Measurements from ENCODE around the gene ROBO2.
"Not testable (repeated sequence)": the region's sequence is repeated elsewhere in the genome, so short reads cannot be mapped to it uniquely, and the experiment has no call there.

The ROBO2 gene

GRCh38 chr3:77345009-77345408 lies 305.1 kb downstream of the ROBO2 start:
- DNase-seq: no peak

DNA sequence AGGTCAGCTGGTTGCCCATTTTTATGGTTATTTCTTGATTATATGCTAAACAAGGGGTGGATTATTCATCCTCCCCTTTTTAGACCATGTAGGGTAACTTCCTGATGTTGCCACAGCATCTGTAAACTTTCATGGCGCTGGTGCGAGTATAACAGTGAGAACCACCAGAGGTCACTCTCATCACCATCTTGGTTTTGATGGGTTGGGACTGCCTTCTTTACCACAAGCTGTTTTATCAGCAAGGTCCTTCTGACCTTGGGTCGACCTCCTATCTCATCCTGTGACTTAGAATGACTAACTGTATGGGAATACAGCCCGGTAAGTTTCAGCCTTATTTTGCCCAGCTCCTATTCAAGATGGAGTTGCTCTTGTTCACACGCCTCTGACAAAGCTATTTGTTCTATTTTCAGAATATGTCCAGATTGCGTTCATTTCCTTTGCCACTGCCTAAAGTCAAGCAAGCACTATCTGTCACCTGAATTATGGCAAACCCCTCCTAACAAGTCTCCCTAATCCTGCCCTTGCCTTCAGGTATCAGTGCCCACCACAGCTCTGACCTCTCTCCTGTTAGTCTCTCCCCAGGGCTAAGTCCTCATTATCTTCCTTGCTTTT lies 308.5 kb downstream of the ROBO2 start:
- no peak for DNase-seq

DNA sequence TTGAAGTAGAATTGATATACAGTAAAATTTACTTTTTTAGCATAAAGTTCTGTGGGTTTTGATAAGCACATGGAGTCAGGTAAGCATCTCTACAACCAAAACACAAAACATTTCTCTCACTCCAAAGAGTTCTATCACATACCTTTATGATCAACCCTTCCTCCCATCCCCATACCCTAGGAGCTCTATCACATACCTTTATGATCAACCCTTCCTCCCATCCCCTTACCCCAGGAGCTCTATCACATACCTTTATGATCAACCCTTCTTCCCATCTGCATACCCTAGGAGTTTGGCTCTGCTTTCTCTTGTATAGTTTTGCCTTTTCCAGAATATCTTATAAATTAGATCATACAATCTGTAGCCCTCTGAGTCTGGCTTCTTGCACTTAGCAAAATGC lies 315.1 kb downstream of the ROBO2 start:
- DNase-seq: no peak

DNA sequence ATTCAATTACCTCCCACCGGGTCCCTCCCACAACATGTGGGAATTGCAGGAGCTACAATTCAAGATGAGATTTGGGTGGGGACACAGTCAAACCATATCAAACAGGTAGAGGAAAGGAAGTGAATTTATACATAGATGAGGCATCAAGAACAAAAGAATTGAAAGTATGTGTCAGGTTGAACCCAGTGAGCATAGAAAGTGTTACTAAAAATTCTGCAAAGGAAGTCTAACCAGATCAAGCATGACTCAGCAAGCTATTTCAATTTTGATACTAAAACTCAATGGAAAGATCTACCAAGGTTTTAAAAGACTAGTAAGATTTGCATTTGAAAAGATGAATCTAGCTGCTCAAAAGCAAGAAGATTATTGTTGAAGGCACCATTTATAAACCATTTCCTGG lies 323.0 kb downstream of the ROBO2 start:
- DNase-seq: no peak

DNA sequence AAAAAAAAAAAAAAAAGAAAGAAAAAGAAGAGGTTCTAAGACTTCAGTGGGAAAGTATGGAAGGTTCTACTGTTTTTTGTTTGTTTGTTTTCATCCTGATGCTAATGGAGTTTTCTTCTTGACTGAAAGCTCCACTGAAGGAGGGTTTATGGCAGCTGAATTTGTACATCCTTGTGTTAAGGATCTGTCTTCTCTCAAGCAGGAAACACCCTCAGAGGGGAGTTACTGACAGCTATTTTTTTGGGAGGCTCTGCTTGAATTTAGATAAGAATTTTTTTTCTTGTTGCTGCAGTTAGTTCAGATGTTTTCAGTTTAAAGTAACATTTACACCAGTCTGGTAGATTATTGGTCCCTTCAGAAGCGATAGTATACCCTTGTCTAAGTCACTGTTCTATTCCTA lies 325.3 kb downstream of the ROBO2 start:
- no peak for DNase-seq

GRCh38 chr3:77370413-77370812 lies 330.5 kb downstream of the ROBO2 start:
- DNase-seq: no peak

DNA sequence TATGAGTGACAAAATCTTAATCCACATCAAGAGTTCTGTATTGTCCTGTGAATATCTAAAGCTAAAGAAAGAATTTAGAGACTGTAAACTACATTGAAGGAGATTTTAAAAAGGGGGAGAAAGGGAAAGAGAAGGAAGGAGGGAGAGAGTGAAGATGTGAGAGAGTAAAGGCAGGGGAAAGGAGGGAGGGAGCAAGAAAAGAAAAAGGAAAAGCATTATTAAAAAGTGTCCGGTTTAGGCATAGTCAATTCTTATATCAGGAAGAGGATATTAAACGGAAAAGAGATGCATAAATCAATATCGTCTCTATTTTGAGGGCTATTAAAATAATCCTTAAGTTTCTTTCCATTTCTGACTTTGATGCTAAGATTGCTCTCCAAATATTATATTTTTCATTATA lies 332.1 kb downstream of the ROBO2 start:
- DNase-seq: no peak

GRCh38 chr3:77372634-77373346 lies 332.9 kb downstream of the ROBO2 start:
- no peak for DNase-seq

- no peak for DNase-seq
Measured at GRCh38 chr3:77373619-77374018, 333.7 kb downstream of the ROBO2 start.

- DNase-seq: no peak
Measured at GRCh38 chr3:77376511-77376910, 336.6 kb downstream of the ROBO2 start.

- no peak for DNase-seq
Measured at GRCh38 chr3:77377717-77378116, 337.8 kb downstream of the ROBO2 start.

GRCh38 chr3:77380136-77380535 lies 340.2 kb downstream of the ROBO2 start:
- no peak for DNase-seq

DNA sequence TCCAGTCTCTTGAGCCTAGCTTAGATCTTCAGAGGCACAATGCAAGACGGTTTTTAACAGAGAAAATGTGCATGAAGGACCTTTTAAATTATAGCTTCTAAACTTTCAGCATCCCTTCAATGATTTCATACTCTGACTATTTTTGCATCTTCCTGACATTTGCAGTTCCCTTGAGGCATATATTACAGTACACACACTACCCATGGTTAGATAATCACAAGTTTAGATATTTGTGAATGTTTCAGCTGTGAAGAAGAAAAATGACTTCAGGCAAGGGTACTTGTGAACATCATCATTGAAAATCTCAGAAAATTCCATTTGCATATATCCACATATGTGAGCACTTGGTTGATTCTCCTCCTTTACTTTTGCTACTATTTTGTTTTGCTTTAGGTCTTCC lies 341.5 kb downstream of the ROBO2 start:
- no peak for DNase-seq

DNA sequence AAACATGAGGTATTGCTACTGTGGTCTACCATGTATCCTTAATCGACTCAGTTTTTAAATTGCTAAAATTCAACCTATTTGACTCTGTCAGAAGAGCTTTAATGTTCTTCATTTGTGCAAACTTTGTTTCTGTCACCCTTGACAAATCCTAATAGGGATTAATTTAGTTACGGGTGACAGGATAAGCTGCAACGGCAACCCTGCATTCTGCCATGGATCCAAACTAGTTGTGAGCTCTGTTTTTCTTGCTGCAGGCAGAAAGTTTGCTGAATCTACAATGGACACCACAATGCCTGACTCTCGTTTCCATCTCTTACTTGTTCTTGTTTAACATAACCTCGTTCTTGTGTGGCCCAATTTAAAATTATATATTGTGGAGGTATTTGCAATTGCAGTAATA lies 352.3 kb downstream of the ROBO2 start:
- no peak for DNase-seq

GRCh38 chr3:77394046-77394445 lies 354.1 kb downstream of the ROBO2 start:
- DNase-seq: no peak

- no peak for DNase-seq
Measured at GRCh38 chr3:77404871-77405270, 365.0 kb downstream of the ROBO2 start.

DNA sequence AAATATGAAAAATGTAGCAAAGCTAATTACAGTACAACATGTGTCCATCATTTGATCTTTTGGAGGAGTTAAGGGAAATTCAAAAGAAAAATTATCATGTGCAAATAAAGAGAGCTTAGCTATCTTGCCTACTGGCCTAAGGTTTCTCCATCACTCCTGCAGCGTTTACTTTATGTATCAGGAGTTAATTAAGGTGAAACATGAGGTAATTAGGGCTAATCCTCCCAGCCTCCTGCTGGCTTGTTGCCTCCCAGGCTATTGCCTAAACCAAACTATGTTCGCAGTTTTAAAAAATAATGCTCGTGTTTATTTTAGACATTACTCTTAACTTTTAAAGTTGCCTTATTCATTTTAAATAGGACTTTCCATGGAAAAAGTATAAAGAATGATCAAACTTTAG lies 367.5 kb downstream of the ROBO2 start:
- DNase-seq: no peak

DNA sequence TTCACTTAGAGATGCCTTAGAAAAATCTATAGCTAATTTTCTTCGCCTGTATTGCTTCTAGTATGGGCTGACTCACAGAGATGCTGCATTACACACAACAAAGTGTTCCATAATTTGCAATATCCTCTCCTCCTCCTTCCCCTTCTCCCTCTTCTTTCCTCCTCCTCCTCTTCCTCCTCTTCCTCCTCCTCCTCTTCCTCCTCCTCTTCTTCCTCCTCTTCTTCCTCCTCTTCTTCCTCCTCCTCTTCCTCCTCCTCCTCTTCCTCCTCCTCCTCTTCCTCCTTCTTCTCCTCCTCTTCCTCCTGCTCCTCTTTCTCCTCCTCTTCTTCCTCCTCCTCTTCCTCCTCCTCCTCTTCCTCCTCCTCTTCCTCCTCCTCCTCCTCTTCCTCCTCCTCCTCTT lies 370.4 kb downstream of the ROBO2 start:
- DNase-seq: not testable (repeated sequence)

DNA sequence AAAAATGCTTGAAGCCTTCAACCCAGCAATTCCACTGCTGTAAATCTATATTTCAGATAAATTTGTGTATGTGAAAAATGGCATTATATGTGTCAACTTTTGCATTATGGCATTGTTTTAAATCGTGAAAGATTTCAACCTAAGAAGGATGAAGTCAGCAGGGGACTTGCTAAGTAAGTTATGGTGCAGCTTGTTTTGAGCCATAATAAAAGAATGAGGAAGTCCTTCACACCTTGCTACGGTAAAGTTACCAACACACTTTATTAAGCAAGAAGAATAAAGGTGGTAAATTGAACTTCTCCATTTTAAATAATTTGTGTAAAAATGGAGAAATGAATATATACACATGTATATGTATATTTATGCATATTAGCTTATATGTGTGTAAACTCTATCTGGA lies 371.4 kb downstream of the ROBO2 start:
- DNase-seq: no peak

DNA sequence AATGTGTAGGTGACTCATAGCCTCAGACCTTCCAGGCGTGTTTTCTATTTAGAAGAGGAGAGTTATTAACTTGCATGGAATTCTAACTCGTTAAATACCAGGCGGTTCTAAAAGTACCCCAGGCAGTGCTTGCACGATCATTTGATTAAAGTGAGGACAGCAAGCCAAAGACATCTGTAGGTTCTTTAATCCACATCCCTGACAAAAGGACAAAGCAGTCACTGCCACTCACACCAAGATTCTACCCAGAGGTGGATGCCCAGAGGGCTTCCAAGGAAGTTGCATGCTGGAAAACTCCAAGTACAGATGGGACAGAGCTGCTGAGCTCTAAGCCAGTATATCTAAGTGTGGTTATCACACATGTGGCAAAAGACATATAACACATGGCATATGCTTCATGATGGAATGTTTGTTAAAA lies 372.1 kb downstream of the ROBO2 start:
- DNase-seq: no peak

DNA sequence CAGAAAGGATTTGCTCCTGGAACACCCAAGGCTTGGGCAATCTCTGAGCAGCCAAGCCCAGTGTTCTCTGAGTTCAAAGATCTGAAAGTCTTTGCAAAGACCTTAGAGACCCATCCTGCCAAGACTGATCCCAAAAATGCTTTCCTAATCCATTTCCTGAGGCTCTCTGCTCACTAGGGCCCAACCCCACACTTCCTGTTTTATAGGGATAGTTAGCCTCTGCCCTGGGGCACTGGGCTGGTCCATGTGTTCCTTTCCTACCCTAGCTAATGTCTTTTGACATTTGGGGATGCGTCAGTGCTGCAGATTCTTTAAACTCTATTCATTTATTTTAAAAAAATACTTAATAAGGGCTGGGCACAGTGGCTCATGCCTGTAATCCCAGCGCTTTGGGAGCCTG lies 372.7 kb downstream of the ROBO2 start:
- DNase-seq: no peak

DNA sequence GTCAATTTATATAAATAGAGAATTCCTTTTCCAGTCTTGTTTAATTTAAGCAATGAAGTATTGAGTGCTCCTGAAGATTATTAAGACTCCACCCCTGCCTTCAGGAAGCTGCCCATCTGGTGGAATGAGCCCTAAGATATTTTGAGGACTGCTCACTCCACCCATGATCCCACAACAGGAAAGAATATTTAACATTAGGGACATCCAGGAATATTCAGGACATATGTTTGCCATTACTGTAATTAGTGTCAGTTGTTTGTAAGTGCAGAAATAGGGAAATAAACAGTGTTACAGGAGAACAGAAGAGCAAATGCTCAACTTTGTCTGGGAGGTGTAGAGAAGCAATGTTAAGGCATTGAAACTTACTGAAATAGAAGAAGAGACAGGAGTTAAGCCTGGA lies 375.0 kb downstream of the ROBO2 start:
- DNase-seq: no peak

DNA sequence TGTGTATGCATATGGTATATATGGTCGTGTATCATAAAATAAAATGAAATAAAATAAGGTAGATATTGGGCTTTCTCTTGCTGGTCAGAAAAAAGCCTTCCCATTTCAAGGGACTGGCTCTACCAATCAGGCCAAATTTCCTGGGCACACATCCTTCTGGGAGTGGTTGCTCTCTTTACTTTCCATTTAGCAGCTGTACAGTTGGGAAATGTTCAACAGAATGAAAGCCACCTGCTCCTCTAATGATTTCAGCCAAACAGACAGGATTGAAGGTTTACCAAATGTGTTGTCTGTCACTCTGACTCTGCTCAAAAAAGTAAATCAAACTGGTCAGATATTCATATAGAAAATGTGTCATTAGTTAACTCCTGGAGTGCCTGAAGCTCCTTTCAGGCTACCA lies 380.4 kb downstream of the ROBO2 start:
- no peak for DNase-seq

DNA sequence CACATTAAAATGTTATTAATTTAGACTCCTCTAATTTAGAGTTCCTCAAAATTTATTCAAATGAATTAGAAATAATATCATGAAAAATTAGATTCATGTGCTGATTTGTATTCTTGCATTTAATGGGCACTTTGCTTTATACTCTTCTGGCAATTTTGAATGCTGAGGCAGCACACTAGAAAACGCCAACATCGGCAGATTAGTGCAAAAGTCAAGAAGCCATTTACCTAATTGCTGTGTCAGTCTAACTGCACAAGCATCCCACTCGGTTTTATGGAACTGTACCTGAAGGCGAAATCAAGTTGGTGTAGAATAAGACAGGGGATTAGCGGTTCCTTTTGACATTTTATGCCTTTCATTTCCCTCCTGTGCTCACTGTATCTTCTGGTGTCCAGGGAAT lies 382.0 kb downstream of the ROBO2 start:
- no peak for DNase-seq

DNA sequence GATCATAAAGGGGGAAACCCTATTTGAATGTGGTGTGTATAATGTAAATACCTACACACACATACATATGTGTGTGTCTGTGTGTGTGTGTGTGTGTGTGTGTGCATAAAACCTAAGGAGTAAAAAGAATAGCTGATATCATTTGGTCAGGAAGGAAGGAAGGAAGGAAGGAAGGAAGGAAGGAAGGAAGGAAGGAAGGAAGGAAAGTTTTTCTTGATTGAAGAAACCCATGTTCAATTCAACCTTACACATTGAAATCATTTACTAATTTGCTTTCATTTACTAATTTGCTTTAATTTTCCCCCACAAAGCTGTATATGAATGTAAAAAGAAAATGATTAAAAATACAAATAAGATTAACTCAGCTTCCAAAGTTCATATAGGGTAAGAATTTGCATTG lies 386.6 kb downstream of the ROBO2 start:
- DNase-seq: no peak
